ENCODE results near the gene TANK. TPM values are rescaled to one million over a fixed set of nuclear protein-coding genes. Genes with fewer than 3 reads are reported as not detected.

TANK gene
- total RNA-seq, 4 donors from 2014 or later, result 94.2 to 178 (median 141) TPM

DNA sequence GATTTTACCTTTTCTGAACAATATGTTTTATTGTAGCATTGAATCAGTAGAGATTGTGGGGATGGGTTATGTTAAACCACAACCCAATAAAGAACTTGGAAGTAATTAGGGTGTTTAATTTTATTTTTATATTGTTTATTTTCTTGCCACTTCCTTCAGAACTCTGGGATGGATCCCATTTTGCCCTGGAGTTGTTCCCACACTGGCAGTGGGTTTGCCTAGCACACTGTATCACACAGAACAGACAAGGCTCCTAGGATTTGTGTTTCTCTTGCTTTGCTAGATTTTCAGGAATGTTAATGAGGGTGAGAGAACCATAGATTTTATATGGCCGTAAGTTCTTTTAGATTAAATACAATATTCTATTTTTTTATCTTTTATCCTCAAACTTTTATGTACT, 59.0 kb downstream of the TANK start:
- no peak for TF ChIP-seq CTCF (IDR thresholded peaks at IDR 0.05; ENCODE audit: low read depth)

- TF ChIP-seq CTCF (IDR thresholded peaks at IDR 0.05; ENCODE audit: low read depth), result no peak
Observed at GRCh38 chr2:161223139-161223732, 63.0 kb downstream of the TANK start.

- TF ChIP-seq CTCF (IDR thresholded peaks at IDR 0.05; ENCODE audit: low read depth), result no peak
Observed at GRCh38 chr2:161228511-161229240, 68.4 kb downstream of the TANK start.

- TF ChIP-seq CTCF (IDR thresholded peaks at IDR 0.05; ENCODE audit: low read depth), result no peak
Observed at GRCh38 chr2:161230959-161231358, 70.7 kb downstream of the TANK start.

GRCh38 chr2:161232571-161232970, 72.3 kb downstream of the TANK start:
- no peak for TF ChIP-seq CTCF (IDR thresholded peaks at IDR 0.05; ENCODE audit: low read depth)

DNA sequence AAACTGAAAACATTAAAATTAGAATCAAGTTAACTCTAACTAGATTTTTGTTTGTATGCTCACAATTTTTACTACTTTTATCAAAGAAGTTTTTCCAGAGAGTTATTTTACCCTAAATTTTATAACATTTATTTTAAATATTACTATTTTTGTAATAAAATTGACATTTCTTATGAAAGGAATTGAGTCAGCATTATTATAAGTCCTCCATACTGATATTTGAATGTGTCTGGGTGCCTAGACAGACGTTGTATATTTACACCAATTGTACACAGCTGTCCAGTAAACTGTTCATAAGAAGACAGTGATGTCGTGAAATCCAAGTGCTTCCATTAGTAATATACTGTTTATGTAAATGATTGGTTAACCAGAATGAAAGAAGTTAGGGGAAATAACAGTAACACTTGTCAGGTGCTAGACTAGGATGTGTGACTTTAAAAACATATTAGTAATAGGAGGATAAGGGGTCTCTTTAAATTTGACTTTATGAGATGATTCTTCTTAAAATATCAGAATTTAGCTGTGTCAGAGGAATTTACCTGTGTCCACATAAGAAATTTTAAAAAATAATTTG, 73.7 kb downstream of the TANK start:
- TF ChIP-seq CTCF (IDR thresholded peaks at IDR 0.05; ENCODE audit: low read depth), result no peak

DNA sequence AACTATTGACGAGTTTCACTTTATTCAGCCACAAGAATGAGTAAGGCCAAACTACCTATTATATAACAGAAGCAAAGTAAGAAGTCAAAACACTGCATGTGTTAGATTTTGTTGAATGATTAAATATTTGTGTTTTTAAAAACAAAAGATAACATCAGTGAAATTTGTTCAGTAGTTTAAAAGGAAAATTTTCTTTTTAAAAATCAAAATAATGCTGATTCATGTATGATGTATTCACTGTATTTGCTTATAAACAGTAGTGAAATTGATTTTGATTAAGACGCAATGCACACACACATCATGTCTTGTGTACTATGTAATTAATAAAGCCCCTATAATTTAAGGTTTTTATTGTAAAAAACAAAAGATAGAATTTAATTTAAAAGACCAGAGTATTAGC, 74.4 kb downstream of the TANK start:
- no peak for TF ChIP-seq CTCF (IDR thresholded peaks at IDR 0.05; ENCODE audit: low read depth)

Measured in subcutaneous adipose tissue (tissue), 4 donors.